ENCODE data around the gene ZNF432.

GRCh38 chr19:51993422-51993821, 55.2 kb downstream of the ZNF432 start:
- TF ChIP-seq FOXJ3 (CRISPR knock-in tag; IDR thresholded peaks at IDR 0.05; ENCODE audit: borderline replicate concordance) (no peak), RNF2 (conservative IDR thresholded peaks at IDR 0.05; ENCODE audit: low read depth) (no peak), GABPA (IDR thresholded peaks at IDR 0.05; ENCODE audit: low read depth, low read length) (no peak), GABPA (CRISPR knock-in tag; IDR thresholded peaks at IDR 0.05; ENCODE audit: low read depth) (no peak), NPAS2 (CRISPR knock-in tag; IDR thresholded peaks at IDR 0.05; ENCODE audit: borderline replicate concordance) (no peak), ATF4 (CRISPR knock-in tag; IDR thresholded peaks at IDR 0.05) (no peak), ELF1 (CRISPR knock-in tag; IDR thresholded peaks at IDR 0.05) (no peak), RAD21 (CRISPR knock-in tag; IDR thresholded peaks at IDR 0.05) (no peak)
- TF ChIP-seq, protein P1, sequence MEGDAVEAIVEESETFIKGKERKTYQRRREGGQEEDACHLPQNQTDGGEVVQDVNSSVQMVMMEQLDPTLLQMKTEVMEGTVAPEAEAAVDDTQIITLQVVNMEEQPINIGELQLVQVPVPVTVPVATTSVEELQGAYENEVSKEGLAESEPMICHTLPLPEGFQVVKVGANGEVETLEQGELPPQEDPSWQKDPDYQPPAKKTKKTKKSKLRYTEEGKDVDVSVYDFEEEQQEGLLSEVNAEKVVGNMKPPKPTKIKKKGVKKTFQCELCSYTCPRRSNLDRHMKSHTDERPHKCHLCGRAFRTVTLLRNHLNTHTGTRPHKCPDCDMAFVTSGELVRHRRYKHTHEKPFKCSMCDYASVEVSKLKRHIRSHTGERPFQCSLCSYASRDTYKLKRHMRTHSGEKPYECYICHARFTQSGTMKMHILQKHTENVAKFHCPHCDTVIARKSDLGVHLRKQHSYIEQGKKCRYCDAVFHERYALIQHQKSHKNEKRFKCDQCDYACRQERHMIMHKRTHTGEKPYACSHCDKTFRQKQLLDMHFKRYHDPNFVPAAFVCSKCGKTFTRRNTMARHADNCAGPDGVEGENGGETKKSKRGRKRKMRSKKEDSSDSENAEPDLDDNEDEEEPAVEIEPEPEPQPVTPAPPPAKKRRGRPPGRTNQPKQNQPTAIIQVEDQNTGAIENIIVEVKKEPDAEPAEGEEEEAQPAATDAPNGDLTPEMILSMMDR (CRISPR knock-in tag; IDR thresholded peaks at IDR 0.05), result no peak
- TF ChIP-seq, protein P2, sequence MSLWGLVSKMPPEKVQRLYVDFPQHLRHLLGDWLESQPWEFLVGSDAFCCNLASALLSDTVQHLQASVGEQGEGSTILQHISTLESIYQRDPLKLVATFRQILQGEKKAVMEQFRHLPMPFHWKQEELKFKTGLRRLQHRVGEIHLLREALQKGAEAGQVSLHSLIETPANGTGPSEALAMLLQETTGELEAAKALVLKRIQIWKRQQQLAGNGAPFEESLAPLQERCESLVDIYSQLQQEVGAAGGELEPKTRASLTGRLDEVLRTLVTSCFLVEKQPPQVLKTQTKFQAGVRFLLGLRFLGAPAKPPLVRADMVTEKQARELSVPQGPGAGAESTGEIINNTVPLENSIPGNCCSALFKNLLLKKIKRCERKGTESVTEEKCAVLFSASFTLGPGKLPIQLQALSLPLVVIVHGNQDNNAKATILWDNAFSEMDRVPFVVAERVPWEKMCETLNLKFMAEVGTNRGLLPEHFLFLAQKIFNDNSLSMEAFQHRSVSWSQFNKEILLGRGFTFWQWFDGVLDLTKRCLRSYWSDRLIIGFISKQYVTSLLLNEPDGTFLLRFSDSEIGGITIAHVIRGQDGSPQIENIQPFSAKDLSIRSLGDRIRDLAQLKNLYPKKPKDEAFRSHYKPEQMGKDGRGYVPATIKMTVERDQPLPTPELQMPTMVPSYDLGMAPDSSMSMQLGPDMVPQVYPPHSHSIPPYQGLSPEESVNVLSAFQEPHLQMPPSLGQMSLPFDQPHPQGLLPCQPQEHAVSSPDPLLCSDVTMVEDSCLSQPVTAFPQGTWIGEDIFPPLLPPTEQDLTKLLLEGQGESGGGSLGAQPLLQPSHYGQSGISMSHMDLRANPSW (CRISPR knock-in tag; IDR thresholded peaks at IDR 0.05; ENCODE audit: borderline replicate concordance), result no peak
